IPS-11a (cell line): ENCODE results near the gene MCCC1.

Experiments used
- H3K4me3 ChIP-seq: one replicate; pipeline ENCODE4 v1.5.1; 2013; ENCODE audit warnings: low read depth, low read length, control low read depth

Gene MCCC1

DNA sequence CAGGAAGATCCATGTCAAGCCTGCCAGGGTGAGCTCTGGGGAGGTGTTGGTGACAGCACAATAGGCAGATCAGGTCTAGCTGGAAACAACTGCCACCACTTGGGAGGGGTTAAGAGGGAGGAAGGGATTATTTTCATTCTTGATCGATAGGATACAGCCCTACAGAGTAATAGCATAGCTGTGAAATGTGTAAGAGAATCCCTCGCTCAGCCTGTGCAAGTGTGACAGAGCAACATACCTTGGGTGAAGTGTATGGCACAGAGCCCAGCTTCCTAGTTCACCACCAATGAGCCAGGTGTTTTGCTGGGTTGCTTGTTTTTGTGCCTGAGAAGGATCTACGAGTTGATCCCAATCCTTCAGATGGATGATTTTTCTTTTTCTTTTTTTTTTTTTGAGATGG, 109.7 kb downstream of the MCCC1 start:
- no peak overlapping the region for H3K4me3 ChIP-seq

DNA sequence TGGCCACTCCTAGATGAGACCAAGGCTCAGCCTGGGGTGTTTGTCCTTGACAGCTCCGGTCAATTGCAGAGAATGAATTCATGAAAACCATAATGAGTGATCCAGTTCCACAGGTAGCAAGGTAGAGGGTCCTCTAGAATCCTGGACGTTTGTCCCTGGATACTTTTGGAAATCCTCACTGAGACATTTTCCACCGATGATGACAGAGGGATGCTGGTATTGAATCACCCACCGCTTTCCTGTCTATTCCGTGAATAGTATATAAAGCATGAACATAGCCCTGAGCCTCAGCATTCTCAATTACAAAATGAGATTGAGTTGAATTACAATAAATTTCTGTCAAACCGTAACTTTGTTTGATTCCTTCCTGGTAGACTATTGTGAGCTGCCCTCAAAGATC, 113.3 kb downstream of the MCCC1 start:
- H3K4me3 ChIP-seq, result no peak overlapping the region

DNA sequence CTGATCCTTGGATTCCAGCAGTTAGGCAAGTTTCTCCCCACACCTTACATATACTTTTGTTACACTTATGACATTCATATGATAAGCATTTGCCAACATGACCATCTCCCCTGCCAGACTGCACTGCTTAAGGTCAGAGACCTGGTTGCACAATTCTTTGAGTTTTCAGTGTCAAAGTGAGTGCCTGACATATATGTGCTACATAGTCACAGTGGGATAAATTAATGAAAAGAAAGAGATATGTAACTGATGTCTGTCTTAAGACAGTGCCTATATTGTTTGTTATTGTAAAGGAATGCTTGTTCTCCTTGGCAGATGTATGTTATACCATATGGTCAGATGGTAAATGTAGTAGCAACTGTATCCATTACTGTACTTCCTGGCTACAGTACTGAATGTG, 115.4 kb downstream of the MCCC1 start:
- H3K4me3 ChIP-seq, result no peak overlapping the region

DNA sequence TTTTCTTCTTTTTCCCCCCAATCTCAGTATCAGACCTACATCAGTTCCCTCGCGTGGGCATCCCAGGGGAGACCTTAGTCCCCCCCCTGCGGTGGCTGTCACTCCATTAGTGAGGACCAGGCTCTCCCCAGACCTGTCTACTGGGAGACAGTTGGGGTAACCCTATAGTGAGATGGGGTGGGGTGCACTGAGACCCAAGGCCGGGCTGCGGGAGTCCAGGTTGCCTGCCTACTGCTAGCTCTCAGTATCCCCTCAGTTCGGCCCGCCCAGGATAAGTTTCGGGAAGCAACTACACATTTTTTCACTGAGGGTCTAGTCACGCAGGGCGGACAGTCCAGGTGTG, 118.3 kb downstream of the MCCC1 start:
- peak overlapping the region; percentile 47 for H3K4me3 ChIP-seq

DNA sequence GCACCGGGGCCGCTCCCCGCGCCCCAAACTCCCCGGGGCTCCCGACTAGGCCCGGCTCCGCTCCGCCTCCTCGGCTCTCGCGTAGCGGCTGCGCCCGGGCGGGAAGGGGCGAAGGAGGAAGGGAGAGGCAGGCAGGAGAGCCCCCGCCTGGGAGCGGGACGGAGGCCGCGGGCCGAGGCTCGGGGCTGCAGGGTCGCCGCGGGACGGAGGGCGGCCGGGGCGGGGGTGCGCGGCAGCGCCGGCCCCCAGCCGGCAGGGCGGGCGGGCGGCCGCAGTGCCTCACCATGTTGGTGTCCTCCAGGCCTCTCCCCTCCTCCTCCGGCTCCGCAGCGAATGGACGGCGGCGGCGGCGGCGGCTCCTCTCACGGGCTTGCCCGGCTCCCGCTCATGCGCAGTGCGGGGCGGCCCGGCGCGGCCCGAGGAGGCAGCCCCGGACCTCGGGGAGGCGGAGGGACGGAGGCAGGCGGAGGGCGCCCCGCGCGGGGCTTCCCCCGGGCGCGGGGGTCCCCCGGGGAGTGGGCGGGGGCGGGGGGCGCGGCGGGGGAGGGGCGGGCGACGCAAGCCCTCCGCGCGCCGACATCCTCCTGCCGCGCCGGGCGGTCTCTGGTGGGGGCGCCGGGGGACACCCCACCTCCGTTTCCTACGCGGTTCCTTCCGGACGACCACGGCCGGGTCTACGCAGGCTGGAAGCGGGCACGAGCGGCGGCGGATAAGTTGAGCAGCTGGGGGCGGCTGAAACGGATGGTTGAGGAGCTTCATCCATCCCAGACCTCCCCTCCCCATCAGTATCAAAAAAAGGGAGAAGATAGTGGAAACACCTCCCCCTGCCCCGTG, 118.9 kb downstream of the MCCC1 start, which contains the start of gene DCUN1D1:
DCUN1D1 (minus strand) TSS at position 335 of the 834 bp plus-strand sequence; CDS start at position 286, 49 bp downstream.
- peak within 1 kb of the TSS; percentile 75 for H3K4me3 ChIP-seq

DNA sequence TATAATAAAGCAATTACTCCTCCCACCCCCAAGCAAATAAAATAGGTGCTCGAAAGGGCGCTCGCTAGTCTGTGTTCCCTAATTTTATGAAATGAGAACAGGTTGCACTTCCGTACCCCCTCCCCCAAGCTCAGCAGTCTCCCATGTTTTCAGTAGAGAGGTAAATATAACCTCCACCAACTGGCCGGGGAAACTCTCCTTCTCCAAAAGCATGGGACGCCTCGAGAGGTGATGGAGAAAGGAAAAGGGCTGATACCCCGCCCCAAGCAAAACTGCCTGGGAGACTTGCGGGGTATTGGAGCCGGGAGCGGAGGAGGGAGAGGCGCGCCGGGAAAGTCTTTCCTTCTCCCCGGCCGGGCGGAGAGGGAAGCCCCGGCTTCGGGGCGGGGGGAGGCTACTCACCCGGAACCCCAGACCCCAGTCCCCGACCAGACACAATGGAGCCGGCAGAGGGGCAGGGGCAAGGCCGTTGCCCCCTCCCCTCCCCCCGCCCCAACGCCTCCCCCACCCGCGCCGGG, 119.6 kb downstream of the MCCC1 start:
- H3K4me3 ChIP-seq, result peak overlapping the region; percentile 75

DNA sequence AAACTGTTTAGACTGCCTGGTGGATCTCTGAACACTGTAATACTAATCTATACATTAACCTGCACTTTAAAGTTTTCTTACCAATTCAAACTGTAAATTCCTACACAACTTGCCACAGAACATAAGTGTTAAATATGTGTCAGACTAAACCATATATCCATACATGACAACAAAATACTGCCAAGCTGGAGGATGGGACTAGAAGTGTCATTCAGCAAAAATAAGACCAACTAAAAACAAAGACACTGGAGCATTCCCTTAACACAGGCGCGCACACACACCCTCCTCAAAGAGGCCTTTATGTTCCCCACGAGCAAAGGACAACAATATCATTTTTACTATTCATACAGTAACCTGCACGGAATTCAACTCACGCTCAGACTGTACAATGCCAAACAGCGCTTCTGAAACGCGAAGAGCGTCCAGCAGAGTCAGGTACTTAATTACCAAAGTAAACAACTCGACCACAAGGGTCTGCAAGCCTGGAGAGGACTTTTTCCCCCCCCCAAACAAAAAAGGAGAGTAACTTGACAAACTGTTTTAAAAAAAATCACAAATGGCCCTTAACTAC, 120.1 kb downstream of the MCCC1 start:
- H3K4me3 ChIP-seq, result peak overlapping the region; percentile 75

DNA sequence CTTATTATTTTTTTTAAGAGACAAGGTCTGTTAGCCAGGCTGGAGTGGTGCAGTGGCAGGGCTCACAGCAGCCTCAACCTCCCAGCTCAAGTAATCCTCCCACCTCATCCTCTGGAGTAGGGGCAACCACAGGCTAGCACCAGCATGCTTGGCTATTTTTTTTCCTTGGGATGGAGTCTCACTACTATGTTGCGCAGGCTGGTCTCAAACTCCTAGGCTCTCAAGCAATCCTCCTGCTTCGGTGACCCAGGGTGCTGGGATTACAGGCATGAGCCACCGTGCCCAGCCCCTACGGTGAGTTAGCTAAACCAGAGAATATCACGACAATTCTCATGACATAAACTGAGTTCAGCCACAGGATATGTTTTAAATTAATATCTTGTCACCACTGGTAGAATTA, 120.9 kb downstream of the MCCC1 start:
- no peak overlapping the region for H3K4me3 ChIP-seq

DNA sequence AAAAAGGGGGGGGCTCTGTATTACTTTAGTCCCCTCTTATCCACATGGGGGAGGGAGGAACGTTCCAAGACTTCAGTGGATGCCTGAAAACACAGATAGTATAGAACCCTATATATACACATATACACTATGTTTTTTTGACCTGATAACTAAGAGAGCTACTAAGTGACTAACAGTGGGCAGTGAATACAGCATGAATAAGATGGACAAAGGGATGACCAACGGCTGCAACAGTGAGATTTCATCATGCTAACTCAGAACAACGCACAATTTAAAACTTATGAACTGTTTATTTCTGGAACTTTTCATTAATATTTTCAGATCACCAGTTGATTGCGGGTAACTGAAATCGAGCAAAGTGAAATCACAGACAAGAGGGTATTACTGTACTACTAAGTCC, 126.2 kb downstream of the MCCC1 start:
- H3K4me3 ChIP-seq, result no peak overlapping the region

DNA sequence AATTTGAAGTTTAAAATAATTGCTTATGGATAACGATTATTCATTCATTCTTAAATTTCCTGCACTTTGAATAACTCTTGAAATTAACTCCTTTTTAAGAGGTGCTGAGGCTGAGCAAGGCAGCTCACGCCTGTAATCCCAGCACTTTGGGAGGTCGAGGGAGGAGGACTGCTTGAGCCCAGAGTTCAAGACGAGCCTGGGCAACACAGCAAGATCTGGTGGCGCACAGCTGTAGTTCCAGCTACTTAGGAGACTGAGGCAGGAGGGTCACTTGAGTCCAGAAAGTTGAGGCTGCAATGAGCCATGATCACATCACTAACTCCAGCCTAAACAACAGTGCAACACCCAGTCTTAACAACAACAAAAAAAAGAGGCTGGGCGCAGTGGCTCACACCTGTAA, 126.9 kb downstream of the MCCC1 start:
- H3K4me3 ChIP-seq, result no peak overlapping the region

DNA sequence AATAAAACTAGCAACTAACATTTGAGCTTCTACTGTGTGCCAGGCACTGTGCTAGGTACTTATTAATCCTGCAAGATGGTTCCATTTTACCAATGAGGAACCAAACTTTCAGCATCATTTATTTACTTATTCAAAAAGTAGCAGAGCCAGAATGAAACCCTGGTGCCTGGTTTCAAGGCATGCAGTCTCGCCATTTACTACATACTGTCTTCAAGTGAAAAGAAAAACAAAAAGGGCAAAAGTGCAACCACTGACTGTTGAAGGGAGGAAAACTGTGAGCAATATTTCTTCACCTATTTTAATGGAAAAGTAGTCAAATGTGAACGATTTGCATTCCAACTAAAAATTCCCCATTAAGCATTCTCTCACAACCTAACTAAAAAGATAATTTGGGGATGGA, 127.7 kb downstream of the MCCC1 start:
- no peak overlapping the region for H3K4me3 ChIP-seq

DNA sequence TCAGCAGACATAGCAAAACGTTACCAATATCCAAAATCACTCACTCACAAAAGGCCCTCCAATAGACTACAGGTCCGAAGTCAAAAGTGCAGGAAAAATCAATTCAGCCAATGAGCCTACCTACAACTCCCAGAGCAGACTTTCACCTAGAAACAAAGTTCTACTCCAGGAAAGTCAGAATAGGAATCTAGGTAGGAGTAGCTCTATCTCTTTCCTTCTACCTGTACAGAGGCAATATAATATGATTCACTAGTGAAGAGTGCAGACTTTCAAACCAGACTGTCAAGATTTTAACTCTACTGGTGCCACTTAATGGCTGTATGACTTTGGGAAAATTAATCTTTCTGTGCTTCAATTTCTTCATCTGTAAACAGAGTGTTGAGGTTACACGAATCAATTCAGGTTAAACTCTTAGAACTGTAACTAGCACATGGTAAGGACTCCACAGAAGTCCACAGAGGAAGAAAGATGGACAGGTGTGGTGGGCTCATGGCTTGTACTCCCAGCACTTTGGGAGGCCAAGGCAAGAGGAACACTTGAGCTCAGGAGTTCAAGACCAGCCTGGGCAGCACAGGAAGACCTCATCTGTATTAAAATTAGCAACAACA, 128.4 kb downstream of the MCCC1 start:
- H3K4me3 ChIP-seq, result no peak overlapping the region

DNA sequence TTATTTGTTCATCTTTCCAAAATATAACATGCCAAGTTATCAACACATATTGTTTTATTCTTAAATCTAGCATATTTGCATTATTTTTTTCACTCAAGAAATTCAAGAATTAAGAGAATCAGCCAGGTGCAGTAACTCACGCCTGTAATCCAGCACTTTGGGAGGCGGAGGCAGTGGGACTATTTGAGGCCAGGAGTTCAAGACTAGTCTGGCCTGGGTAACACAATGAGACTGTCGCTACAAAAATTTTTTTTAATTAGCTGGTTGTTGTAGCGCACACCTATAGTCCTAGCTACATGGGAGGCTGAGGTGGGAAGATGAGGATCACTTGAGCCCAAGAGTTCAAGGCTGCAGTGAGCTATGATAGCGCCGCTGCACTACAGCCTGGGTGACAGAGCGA, 129.4 kb downstream of the MCCC1 start:
- H3K4me3 ChIP-seq, result no peak overlapping the region

DNA sequence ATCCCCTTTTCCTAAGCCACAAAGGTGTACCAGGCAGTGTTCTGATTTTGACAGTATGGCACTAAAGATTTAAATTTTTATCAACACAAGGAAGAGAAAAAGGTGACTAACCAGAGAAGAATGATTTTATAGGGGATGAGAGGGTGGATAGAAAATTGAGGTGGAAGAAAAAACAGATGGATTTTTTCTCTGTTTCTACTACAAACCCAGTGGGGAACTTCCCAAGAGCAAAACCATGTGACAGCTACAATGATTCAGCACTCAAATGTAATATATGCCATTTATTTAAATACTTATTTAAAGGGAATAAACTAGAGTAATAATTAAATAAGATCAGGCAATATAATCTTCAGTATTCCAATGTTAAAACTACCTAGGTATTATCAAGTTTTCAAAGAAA, 130.0 kb downstream of the MCCC1 start:
- H3K4me3 ChIP-seq, result no peak overlapping the region

DNA sequence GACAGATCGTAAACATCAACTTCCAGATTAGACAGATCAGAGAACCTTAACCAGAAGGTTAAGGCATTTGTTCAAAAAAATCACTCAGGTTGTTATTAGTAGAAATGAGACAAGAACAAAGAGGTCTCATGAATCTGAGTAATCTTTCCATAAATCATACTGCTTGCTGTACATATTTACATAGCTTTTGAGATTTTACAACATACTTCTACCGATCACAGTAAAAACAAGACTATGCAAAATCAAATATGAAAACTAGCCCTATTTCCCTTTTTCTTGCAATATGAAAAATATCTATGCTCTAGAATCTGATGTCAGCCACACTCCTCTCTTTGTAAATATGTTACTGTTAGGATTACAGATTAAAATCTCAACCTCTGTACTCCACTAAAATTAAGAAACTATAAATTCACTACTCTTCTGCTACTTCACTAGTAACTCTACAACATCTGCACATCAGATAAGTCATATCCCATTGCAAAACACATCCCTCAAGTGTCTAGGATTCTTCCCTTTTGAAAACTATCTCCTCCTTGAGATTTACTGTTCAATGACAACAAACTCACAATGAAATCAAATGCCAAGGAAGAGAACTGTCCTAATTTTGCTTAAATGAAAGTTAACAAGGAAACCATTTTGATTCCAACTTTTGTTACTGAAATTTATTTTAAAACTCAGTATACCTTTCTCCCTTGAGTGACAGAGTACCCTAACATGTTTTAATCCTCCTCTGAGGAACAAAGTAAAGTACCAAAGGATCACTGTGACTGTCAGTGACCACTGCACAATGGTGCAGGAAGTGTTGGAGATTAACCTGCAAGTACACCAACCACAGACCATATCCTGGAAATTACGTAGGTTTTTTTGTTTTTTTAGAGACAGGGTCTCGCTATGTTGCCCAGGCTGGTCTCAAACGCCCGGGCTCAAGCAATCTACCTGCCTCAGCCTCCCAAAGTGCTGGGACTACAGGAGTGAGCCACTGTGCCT, 131.8 kb downstream of the MCCC1 start:
- H3K4me3 ChIP-seq, result no peak overlapping the region

DNA sequence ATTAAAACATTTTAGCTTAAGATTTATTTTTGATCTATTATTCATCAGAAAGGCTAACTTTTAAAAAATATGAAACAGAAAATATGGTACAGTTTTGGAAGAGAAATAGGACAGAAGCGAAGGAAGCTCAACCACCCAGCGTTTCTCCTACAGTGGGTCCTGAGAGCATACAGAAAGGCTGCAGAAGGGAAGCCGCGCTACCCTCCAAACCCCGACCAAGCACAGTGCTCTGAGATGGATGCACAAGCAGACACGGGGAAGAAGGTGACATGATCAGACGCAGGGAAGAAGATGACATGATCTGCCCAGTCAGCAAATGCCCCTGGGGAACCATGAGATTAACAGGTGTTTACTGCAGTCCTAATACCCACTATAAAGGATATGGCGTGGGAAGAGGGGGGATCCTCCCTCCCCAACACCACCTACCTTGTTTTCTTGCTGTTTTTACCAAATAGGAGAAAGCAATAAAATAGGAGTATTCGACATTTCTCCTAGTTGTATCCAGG, 133.4 kb downstream of the MCCC1 start:
- H3K4me3 ChIP-seq, result no peak overlapping the region
